NCI-H1417 treated with DMSO at 0.1 percent for 48 hours (cell line): Measurements from ENCODE around the gene CTNND2.

ENCODE experiments used
- DNase-seq: peaks from one replicate; lab custom pipeline; 2025; lab: John Stamatoyannopoulos, UW

Gene CTNND2

GRCh38 chr5:11904265-11904906 lies at the start of gene CTNND2:
Gene CTNND2 (minus strand): TSS chr5:11904446. CDS start chr5:11903853, 593 bp downstream.
- peak; percentile 36 for DNase-seq

GRCh38 chr5:11946317-11946716 lies 42.1 kb upstream of the CTNND2 start:
- DNase-seq = no peak

GRCh38 chr5:11941566-11941965 lies 37.3 kb upstream of the CTNND2 start:
- DNase-seq = no peak

GRCh38 chr5:11931638-11932037 lies 27.4 kb upstream of the CTNND2 start:
- DNase-seq = no peak

GRCh38 chr5:11928909-11929308 lies 24.7 kb upstream of the CTNND2 start:
- no peak for DNase-seq

GRCh38 chr5:11925701-11926100 lies 21.5 kb upstream of the CTNND2 start:
- DNase-seq = no peak

GRCh38 chr5:11922394-11922793 lies 18.1 kb upstream of the CTNND2 start:
- no peak for DNase-seq

GRCh38 chr5:11918463-11919045 lies 14.3 kb upstream of the CTNND2 start:
- DNase-seq = no peak

- DNase-seq = no peak
Observed at GRCh38 chr5:11909471-11909870, 5.2 kb upstream of the CTNND2 start.

- no peak for DNase-seq
Observed at GRCh38 chr5:11906497-11906896, 2.3 kb upstream of the CTNND2 start.

GRCh38 chr5:11905206-11905605 lies 960 bp upstream of the CTNND2 start:
- no peak for DNase-seq

- DNase-seq = no peak
Observed at GRCh38 chr5:11903614-11904264, 507 bp downstream of the CTNND2 start.

- no peak for DNase-seq
Observed at GRCh38 chr5:11903121-11903613, 1.1 kb downstream of the CTNND2 start.

GRCh38 chr5:11902201-11902619 lies 2.0 kb downstream of the CTNND2 start:
- DNase-seq = no peak

- DNase-seq = no peak
Observed at GRCh38 chr5:11898787-11899186, 5.5 kb downstream of the CTNND2 start.

GRCh38 chr5:11897781-11898180 lies 6.5 kb downstream of the CTNND2 start:
- no peak for DNase-seq

- DNase-seq = no peak
Observed at GRCh38 chr5:11894992-11895391, 9.3 kb downstream of the CTNND2 start.

- DNase-seq = no peak
Observed at GRCh38 chr5:11892832-11893231, 11.4 kb downstream of the CTNND2 start.

- no peak for DNase-seq
Observed at GRCh38 chr5:11890777-11891176, 13.5 kb downstream of the CTNND2 start.

- no peak for DNase-seq
Observed at GRCh38 chr5:11888221-11888620, 16.0 kb downstream of the CTNND2 start.

- DNase-seq = no peak
Observed at GRCh38 chr5:11878814-11879213, 25.4 kb downstream of the CTNND2 start.

GRCh38 chr5:11873587-11873986 lies 30.7 kb downstream of the CTNND2 start:
- no peak for DNase-seq

- DNase-seq = no peak
Observed at GRCh38 chr5:11869203-11869602, 35.0 kb downstream of the CTNND2 start.
